Tibial nerve (tissue), 4 donors: ENCODE results near the gene TEC. TPM values are rescaled to one million over a fixed set of nuclear protein-coding genes. Genes with fewer than 3 reads are reported as not detected.

Experiments used
- DNase-seq, 2 donors: peaks; one replicate each; pipeline ENCODE4 v3.0.0-alpha.2; 2019; ENCODE audit warnings: low spot score in 2 of 2
- H3K27ac ChIP-seq, 4 donors: fragments of 200-600 bp; sonication (generic) in 3 of 4; one replicate each; pipeline ENCODE4 v1.5.1; 2017 to 2019; ENCODE audit warnings: mild to moderate bottlenecking in 1 of 4
- H3K27me3 ChIP-seq, 2 donors: fragments of 200-600 bp; sonication (generic) in 1 of 2; one replicate each; pipeline versions ENCODE4 v1.5.1 to v1.6.0; 2017 to 2019
- H3K36me3 ChIP-seq, 3 donors: fragments of 200-600 bp; sonication (generic); one replicate each; pipeline ENCODE4 v1.5.1; 2018 to 2019
- H3K4me1 ChIP-seq, 4 donors: fragments of 200-600 bp; sonication (generic) in 3 of 4; one replicate each; pipeline ENCODE4 v1.5.1; 2017 to 2019
- H3K4me3 ChIP-seq, 4 donors: fragments of 200-600 bp; sonication (generic) in 3 of 4; one replicate each; pipeline ENCODE4 v1.5.1; 2017 to 2019; ENCODE audit warnings: mild to moderate bottlenecking in 1 of 4, moderate library complexity in 1 of 4
- H3K9me3 ChIP-seq, 4 donors: fragments of 200-600 bp; sonication (generic) in 3 of 4; one replicate each; pipeline ENCODE4 v1.5.1; 2017 to 2019
- CTCF ChIP-seq, 5 experiments: fragments of 200-600 bp in 3 of 5; fragments of 450-650 bp in 2 of 5; sonication (generic) in 3 of 5; IDR thresholded peaks; one replicate each; pipeline ENCODE4 v1.5.1; 2016 to 2019; ENCODE audit warnings: antibody characterized with exemption in 5 of 5, mild to moderate bottlenecking in 3 of 5, moderate library complexity in 2 of 5
- EP300 ChIP-seq, 2 donors: sonication (generic); formaldehyde crosslinking; IDR thresholded peaks; one replicate each; pipeline ENCODE4 v1.6.1; 2017; ENCODE audit warnings: antibody characterized with exemption in 2 of 2, mild to moderate bottlenecking in 1 of 2
- POLR2A ChIP-seq, 2 donors: fragments of 450-650 bp; IDR thresholded peaks; one replicate each; pipeline ENCODE4 v1.6.1; 2017; ENCODE audit warnings: antibody characterized with exemption in 2 of 2, mild to moderate bottlenecking in 2 of 2, moderate library complexity in 2 of 2
- WGBS, 2 donors: methylation state at CpG; one replicate each; pipeline ENCODE4 v1.1.5; 2018; 5-methylcytosine and 5-hydroxymethylcytosine counted together
- total RNA-seq, 4 donors: library from RNA; depleted of rRNA; stranded (reverse); fragments of >200 nt; gene quantifications; one replicate each; pipeline ENCODE4 v1.1.0, GENCODE V29; 2016

TEC gene
- total RNA-seq, 4 donors from 2014 or later, result 3.1 to 8.0 (median 5.0) TPM

- 51 to 59% methylated on average over 2 of the region's 2 CpGs for WGBS, 2 donors
Measured at GRCh38 chr4:48141048-48141447, 128.6 kb downstream of the TEC start.

DNA sequence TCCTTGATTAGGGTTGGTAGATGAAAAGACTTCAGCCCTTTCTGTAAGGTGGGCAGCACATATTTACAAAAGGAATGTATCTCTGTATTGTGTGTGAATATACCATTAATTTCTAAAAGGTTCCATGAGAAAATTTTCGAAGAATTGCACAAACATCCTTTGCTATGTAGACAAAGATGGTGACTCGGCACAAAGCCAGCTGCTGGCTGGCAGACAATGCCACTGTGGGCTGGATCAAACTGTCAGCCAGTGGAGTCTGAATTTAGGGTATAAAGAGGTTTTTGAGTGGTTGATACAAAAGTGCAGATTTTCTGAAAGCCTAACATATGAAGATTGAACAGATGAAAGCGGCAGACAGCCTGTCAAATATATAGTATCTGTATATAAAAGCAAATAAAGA lies 129.9 kb downstream of the TEC start:
- H3K36me3 ChIP-seq, result peaks cover 0 to 22% (median 0%) of the 10 kb centered on the region in 3 donors
- no peaks in the 10 kb centered on the region for H3K9me3 ChIP-seq
- no peak for DNase-seq
- no peaks in the 10 kb centered on the region for H3K27me3 ChIP-seq
- WGBS, 2 donors, result 39 to 54% methylated on average over 3 of the region's 3 CpGs
- H3K4me3 ChIP-seq, result no peak overlapping the region
- H3K4me1 ChIP-seq, result peaks cover 0 to 7% (median 0%) of the 10 kb centered on the region in 4 donors
- peak overlapping the region in 1 of 4 donors; percentile 55 for H3K27ac ChIP-seq
- no peak for TF ChIP-seq POLR2A (IDR thresholded peaks at IDR 0.05)
- TF ChIP-seq EP300 (IDR thresholded peaks at IDR 0.05), result no peak
- no peak for TF ChIP-seq CTCF (IDR thresholded peaks at IDR 0.05)

More at GRCh38 chr4:48141048-48141447, 128.6 kb downstream of the TEC start:
- no peaks in the 10 kb centered on the region for H3K27me3 ChIP-seq
- no peak for TF ChIP-seq POLR2A (IDR thresholded peaks at IDR 0.05)
- TF ChIP-seq CTCF (IDR thresholded peaks at IDR 0.05), result peak; percentile 35 to 58 (median 46)
- no peak for DNase-seq
- no peaks in the 10 kb centered on the region for H3K9me3 ChIP-seq
- H3K4me1 ChIP-seq, result peaks cover 0 to 7% (median 0%) of the 10 kb centered on the region in 4 donors
- H3K36me3 ChIP-seq, result peaks cover 0 to 17% (median 0%) of the 10 kb centered on the region in 3 donors
- H3K27ac ChIP-seq, result no peak overlapping the region
- H3K4me3 ChIP-seq, result no peak overlapping the region

GRCh38 chr4:48138936-48139335 lies 130.7 kb downstream of the TEC start:
- no peaks in the 10 kb centered on the region for H3K27me3 ChIP-seq
- H3K4me3 ChIP-seq, result no peak overlapping the region
- H3K4me1 ChIP-seq, result peaks cover 0 to 7% (median 1%) of the 10 kb centered on the region in 4 donors
- H3K9me3 ChIP-seq, result no peaks in the 10 kb centered on the region
- WGBS, 2 donors, result 76 to 78% methylated on average over 3 of the region's 3 CpGs
- no peak for DNase-seq
- H3K36me3 ChIP-seq, result peaks cover 0 to 22% (median 0%) of the 10 kb centered on the region in 3 donors
- H3K27ac ChIP-seq, result peak overlapping the region in 1 of 4 donors; percentile 17
- TF ChIP-seq EP300 (IDR thresholded peaks at IDR 0.05), result no peak
- TF ChIP-seq POLR2A (IDR thresholded peaks at IDR 0.05), result no peak
- TF ChIP-seq CTCF (IDR thresholded peaks at IDR 0.05), result no peak

DNA sequence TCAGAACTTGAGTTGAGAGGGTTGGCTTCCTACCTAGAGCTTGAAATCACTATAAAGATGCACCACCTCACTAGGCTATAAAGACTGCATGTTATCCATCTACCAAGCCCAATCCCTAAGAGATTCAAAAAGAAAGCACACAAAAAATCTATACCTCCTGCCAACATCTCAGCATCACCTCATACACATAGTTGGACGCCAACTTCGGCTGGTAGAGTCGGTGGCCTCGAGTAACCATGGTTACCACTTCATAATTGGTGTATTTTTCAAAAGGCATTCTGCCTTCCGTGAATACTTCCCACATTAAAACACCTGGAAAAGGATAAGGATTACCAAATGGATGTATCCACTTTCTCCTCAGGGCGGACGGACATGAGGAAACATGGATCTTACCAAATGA lies 131.1 kb downstream of the TEC start:
- Histone ChIP-seq H3K4me1 (peaks cover 0 to 7% (median 2%) of the 10 kb centered on the region in 4 donors), H3K36me3 (peaks cover 0 to 22% (median 0%) of the 10 kb centered on the region in 3 donors), H3K27ac (peak overlapping the region in 1 of 4 donors; percentile 17), H3K9me3 (no peaks in the 10 kb centered on the region), H3K4me3 (no peak overlapping the region), H3K27me3 (no peaks in the 10 kb centered on the region)
- DNase-seq, result no peak
- 91 to 94% methylated on average over 7 of the region's 7 CpGs for WGBS, 2 donors
- TF ChIP-seq EP300 (IDR thresholded peaks at IDR 0.05) (no peak), POLR2A (IDR thresholded peaks at IDR 0.05) (no peak), CTCF (IDR thresholded peaks at IDR 0.05) (no peak)

GRCh38 chr4:48137846-48138245 lies 131.8 kb downstream of the TEC start:
- no peak for DNase-seq
- no peaks in the 10 kb centered on the region for H3K27me3 ChIP-seq
- peaks cover 0 to 7% (median 2%) of the 10 kb centered on the region in 4 donors for H3K4me1 ChIP-seq
- peak overlapping the region in 1 of 4 donors; percentile 17 for H3K27ac ChIP-seq
- TF ChIP-seq POLR2A (IDR thresholded peaks at IDR 0.05), result no peak
- TF ChIP-seq EP300 (IDR thresholded peaks at IDR 0.05), result no peak
- no peak for TF ChIP-seq CTCF (IDR thresholded peaks at IDR 0.05)
- H3K36me3 ChIP-seq, result peaks cover 0 to 22% (median 0%) of the 10 kb centered on the region in 3 donors
- H3K9me3 ChIP-seq, result no peaks in the 10 kb centered on the region
- no peak overlapping the region for H3K4me3 ChIP-seq
